ENCODE results near the gene SLC49A3.

DNA sequence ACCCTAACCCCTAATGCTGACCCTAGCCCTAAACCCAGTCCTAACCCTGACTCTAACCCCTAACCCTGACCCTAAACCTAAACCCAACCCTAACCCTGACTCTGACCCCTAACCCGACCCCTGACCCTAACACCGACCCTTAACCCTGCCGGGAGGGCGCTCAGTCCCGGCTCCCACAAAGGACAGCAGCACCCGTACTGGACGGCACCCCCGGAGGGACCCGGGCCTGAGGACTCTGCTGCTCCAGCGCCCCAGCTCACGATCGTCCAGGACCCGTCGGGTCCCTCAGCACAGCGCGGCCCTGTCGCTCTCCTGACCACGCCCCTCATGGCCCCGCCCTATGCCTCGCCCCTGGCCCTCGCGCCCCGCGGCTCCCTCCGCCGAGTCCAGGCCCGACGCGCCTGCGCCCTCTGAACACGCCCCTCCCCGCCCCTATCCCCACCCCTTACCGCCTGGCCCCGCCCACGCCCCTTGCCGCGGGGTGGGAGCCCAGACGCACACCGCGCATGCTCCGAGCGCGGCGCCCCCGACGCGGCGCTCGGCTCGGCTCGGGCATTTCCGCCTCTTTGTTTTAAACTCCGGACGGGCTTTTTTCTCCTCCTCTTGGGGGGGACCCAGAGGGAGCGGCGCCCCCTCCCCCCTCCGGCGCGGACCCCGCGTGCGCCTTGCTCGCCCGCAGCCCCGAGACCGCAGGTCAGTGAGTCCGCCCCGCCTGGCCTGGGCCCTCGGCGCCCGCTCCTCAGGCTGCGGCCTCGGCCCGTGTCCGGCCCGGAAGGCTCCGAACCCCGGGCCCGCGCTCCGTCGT lies 16.5 kb upstream of the SLC49A3 start, which contains the start of gene PCGF3:
- TF ChIP-seq CTCF (IDR thresholded peaks at IDR 0.05) (no peak), POLR2AphosphoS5 (IDR thresholded peaks at IDR 0.05) (peak; percentile 21 to 71 (median 59)), POLR2A (IDR thresholded peaks at IDR 0.05) (no peak)

Measured in breast epithelium (tissue), 3 donors.